GM19463 (cell line): ENCODE data around the gene MREG.

Experiments
- ATAC-seq: cut with Tn5 transposase; IDR thresholded peaks from one replicate; pipeline ENCODE4 v1.9.1; 2021; ENCODE audit warnings: mild to moderate bottlenecking, moderate library complexity; ENCODE audit not compliant: unreplicated experiment

Gene MREG

GRCh38 chr2:216013080-216013909 lies at the start of gene MREG:
TSS of gene MREG (minus strand) at chr2:216013551. CDS start at chr2:216013327, 224 bp downstream.
- ATAC-seq = peak; percentile 37

DNA sequence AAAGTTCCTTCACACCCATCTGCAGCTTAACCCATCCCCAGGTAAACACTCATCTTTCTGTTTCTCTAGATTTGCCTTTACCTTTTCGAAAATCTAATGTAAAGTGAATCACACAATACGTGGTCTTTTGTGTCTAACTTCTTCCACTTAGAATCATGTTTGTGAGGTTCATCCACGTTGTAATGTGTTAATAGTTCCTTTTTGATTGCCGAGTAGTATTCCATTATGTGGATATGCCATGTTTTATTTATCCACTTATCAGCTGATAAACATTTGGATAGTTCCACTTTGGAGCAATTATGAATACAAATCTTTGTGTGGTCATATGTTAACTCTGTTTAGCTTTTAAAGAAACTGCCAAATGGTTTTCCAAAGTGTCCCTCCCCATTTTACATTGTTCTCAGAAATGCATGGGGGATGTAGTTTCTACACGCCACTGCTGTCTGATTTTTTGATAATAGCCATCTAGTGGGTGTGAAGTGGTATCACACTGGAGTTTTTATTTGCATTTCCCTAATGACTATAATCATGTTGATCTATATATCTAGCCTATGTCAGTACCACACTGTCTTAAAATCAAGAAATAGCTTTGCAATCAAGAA lies 46.0 kb upstream of the MREG start:
- ATAC-seq = no peak

DNA sequence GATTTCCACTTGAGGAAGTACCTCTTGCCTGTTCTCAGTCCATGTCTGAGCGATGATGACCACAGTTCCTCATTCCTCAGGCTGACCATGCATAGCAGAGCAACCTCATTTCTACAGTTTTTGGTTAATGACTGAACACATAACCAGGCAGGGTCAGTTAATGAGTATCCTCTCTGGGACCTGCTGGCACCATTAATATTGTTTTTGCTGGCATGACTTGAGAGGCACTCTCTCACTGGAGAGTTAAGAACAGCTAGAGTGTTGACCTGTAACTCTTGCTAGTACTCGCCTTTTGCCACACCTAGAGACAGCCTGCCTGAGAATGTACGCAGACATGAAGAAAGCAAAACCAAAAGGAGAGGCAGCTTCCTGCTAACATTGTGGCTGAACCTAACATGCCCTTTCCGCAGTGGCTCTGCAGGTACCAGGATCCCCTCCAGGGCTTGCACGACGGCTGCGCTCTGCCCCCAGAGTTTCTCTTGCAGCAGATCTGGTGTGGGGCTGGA lies 44.4 kb upstream of the MREG start:
- ATAC-seq = peak; percentile 78

DNA sequence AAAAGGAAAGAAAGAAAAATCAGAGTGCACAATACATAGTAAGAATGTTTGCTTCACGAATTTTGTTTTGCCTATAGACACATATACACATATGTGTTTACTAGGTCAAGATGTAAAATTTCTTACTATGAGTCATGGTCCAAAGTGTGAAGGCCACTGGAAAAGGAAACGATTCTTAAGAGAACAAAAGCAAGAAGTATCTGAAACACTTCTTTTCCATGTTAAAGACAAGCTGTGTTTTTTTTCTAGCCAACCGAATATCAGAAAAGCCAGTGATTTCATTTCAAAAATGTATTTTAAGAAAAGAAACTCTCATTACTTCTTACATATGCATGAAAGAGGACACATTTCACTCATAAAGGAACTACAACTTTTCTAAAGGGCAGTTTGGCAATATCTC lies 43.4 kb upstream of the MREG start:
- ATAC-seq = peak; percentile 26

DNA sequence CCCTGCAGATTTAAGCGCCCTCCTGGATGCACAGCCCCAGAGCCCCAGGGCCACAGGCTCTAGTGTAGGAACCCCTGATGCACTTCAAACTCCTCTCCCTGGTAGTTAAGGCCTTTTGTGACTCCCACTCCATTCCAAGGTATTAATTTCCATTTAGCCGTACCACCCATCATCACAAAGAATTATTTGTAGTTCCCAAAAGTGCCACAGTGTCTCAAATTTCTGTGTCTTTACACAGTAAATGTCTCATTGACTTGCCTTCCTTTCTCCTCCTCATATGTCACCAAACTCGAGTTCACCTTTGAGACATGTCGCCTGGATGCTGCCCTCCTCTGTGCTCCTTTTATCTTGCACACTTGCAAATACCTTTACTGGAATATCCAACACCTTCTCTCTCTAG lies 42.3 kb upstream of the MREG start:
- ATAC-seq = no peak

DNA sequence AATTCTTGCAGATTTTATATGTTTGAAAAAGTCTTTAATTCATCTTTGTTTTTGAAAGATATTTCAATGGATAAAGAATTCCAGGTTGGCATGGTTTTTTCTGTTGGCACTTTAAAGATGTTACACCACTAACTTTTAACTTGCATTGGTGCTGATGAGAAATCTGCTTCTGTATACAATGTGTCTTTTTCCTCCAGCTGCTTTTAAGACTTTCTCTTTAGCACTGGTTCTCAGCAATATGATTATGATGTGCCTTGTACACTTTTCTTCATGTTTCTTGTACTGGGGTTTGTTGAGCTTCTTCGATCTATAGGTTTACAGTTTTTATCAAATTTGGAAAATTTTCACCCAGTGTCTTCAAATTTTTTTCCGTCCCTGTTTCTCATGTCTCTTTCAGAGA lies 39.1 kb upstream of the MREG start:
- no peak for ATAC-seq

DNA sequence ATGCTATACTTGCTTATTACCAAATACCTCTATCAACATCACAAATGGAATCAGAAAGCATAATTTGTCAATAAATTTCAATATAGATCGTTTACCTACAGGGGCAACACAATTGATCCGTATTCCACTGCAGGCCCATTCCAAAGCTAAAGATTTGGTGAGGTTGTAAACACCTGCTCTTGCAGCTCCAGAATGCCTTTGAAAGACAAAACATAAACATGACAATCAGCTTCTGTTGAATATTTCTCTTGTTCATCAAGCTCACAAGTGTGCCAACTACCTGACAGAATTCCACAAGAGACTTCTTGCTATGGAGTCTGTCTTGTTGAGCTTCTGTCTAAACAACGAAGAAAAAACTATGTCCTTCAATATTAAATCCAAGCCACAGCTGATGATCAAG lies 38.0 kb upstream of the MREG start:
- ATAC-seq = no peak

DNA sequence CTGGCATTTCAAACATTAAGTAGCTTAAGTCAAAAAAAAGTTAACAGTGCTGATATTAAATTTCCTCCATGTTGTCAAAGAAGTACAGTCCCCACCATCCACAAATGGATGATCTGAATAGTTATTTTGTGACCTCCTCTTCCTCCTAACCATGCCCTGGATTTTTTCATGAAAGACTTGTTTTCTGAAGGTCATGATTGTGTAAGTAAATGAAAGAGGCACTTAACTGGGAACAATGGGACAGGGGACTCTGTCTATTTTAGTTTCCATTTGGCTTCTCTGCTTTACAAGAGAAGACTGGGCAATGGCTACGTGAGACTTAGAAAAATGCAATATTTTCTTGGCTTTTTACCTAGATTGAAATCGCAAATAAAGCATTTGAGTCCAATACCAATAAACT lies 36.1 kb upstream of the MREG start:
- ATAC-seq = no peak

DNA sequence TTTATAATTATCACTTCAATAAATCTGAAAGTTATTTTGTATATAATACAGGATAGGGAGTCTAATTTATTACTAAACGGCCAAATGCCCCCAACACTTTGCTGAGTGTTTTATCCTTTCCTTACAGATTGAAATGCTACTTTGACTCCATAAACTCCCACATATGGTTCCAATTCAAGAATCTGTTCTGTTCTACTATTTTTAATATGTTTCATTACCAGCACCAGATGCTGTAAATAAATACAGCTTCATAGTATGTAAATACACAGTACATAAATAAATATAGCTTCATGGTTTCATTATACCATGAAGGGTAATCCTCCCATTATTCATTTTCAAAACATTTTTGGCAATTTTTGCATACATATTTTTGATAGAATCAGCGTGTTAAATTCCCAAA lies 34.0 kb upstream of the MREG start:
- no peak for ATAC-seq

- ATAC-seq = peak; percentile 99
Measured at GRCh38 chr2:216044883-216045486, 31.6 kb upstream of the MREG start.

GRCh38 chr2:216043949-216044348 lies 30.6 kb upstream of the MREG start:
- no peak for ATAC-seq

- no peak for ATAC-seq
Measured at GRCh38 chr2:216041438-216041837, 28.1 kb upstream of the MREG start.

DNA sequence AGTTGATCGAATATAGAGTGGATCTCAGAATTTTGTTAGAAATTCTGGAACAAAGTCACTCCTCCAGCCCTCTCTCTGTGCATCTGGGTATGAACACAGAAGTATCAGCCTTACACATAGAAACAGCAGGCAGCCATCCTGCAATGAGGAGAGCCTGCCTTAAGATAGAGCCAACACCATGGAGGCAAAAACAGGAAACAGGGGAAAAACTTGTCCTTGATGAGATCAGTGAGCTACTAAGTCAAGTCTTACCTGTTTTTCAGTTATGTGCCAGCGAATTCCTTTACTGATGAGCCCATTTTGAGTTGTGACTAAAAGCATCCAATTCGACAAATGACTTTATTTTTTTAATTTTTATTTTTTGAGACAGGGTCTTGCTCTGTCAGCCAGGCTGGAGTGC lies 26.6 kb upstream of the MREG start:
- ATAC-seq = no peak

DNA sequence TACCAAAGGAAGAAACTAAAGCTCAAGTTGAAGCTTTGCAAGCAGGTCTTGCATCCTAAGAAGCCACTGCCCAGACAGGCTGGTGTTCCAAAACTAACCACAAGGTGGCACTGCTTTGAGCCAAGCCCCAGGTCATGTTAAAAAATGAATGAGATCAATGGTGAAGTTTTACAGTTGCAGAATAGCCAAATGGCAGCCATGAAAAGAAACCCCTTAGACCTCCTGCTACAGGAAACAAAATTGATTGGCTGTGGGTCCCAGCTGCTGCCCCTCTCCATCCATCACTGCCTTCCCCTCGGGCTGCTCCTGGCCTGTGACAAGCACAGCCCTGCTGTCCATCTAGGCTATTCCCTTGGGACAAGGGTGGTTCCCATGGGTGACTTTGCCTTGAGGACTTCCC lies 20.7 kb upstream of the MREG start:
- ATAC-seq = peak; percentile 27

DNA sequence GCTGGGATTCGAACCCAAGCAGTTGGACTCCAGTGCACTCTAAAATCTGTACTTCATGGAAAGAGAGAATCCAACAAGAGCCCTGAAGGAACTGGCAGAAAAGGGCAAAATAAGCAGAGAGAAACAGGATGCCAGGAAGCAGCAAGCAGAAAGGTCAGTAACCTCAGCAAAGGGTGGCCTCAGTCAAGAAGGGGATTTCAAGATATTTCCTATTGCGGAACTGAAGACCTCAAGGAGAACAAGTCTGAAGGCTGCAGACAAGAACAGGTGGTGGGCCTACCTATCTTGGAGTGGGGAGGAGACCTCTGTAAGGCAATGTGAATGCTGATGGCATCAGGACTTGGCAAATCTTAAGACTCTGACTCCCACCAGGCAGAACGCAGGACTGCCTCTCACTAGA lies 20.1 kb upstream of the MREG start:
- peak; percentile 50 for ATAC-seq

GRCh38 chr2:216031960-216032689 lies 18.8 kb upstream of the MREG start:
- peak; percentile 62 for ATAC-seq

DNA sequence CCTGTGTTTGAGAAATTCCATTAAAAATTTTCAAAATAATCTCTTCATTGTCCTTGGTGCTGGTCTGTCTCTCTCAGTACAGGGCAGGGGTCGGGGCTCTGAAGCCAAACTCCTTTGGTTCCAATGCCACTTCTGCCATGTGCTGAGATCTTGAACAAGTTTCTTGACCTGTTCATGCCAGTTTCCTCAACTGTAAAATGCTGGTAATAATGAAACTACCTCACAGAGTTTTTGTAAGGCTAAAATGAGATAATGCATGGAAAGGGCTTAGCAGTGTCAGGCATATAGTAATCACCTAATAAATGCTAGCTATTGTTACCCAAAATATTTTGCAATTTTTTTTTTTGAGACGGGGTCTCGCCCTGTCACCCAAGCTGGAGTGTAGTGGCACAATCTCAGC lies 16.9 kb upstream of the MREG start:
- no peak for ATAC-seq

DNA sequence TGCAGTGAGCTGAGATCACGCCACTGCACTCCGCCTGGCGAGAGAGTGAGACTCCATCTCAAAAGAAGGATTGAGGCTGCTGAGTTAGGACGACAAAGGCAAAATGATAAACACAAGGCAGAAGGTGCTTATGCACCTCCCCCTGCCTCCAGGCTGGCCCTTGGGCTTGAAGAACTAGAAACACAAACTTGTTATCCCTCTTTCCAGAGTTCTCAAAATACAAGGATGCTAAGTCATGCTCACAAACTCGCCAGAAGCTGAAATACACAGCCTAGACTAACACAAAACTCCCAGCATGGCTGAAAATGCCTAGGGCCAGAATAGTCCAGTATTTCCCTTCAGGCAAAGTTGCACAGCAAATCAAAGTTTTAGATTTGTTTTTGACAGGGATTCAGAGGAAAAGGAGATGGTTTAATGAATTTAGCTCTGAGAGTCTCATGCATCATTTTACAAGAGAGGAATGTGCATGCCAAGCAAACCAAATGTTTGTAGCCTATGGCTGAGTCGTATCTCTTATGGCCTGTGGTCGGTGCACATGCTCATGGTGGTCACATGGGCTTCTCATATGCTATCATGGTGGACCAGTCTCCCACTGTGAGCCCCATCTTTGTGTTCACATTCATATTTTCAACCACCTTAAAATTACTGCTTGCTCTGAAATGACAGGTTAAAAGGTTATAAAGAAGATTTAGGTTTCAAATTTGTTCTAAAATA lies 16.2 kb upstream of the MREG start:
- ATAC-seq = no peak

DNA sequence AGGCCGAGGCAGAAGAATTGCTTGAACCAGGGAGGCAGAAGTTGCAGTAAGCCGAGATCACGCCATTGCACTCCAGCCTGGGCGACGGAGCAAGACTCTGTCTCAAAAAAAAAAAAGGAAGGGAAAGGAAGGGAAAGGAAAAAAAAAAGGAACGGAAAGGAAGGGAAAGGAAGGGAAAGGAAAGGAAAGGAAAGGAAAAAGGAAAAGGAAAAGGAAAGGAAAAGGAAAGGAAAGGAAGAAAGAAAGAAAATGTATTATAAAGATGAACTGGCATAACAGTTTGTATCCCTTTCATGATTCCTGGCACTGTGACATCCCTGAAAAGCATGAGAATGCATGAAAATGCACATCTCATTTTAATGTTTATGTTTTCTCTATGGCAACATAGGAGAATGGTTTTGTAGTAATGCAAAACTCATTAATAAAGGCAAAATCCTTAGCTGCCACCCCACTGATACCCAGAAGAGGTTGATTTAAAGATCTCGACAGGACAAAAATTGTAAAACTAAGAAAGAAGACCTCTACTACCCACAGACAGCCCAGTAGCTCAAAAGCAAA lies 11.5 kb upstream of the MREG start:
- ATAC-seq = no peak

DNA sequence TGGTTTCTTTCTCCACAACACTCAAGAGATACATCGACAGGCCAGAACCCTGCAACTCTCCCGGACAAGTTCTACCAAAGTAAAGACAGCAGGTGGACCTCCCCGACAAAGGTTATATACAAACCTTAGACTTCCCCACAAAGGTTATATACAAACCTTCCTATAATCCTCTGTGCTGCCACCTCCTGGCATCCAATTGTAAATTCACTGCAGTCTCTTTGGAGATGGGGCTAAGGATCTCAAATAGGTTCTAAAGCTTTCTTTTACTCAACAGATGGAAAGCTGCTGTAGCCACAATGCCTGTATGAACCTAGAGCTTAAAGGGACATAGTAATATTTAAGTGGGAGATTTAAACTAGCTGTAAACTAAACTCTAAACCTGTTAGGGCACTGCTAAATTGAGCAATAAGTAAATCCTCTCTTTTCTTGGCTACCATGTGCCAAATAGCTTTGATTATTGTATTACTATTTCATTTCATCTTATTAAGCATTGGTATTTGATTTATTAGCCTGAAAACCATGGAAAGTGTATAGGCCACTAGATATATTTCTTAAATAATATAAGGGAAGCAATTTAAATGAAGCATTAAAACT lies 9.8 kb upstream of the MREG start:
- peak; percentile 95 for ATAC-seq
